Body of pancreas (tissue), 4 donors: Measurements from ENCODE around the gene TMEM131L. TPM values are rescaled to one million over a fixed set of nuclear protein-coding genes. Genes with fewer than 3 reads are reported as not detected.

Experiments
- ATAC-seq: fragments of 150-250 bp; one replicate; pipeline ENCODE4 v1.9.1; 2016
- DNase-seq, 4 donors: peaks; one replicate each; pipeline ENCODE4 v3.0.0-alpha.2; 2019
- H3K27ac ChIP-seq, 4 donors: fragments of 200-600 bp; sonication (generic); 1 replicate in 3 of 4; 2 replicates in 1 of 4; pipeline versions ENCODE4 v1.5.1 to v1.6.1; 2016 to 2019; ENCODE audit warnings: mild to moderate bottlenecking in 1 of 4, mixed read lengths in 1 of 4, moderate library complexity in 1 of 4
- H3K27me3 ChIP-seq, 2 donors: fragments of 200-600 bp; sonication (generic); one replicate each; pipeline ENCODE4 v1.6.0; 2016; ENCODE audit warnings: mild to moderate bottlenecking in 1 of 2
- H3K36me3 ChIP-seq, 2 donors: fragments of 200-600 bp; sonication (generic); replicated peaks in 1 of 2; 2 replicates each; pipeline ENCODE4 v1.5.1; 2016; ENCODE audit warnings: low read depth in 2 of 2; ENCODE audit not compliant: insufficient read depth in 1 of 2
- H3K4me1 ChIP-seq: fragments of 200-600 bp; sonication (generic); one replicate; pipeline ENCODE4 v1.6.0; 2016
- H3K4me3 ChIP-seq, 2 donors: fragments of 200-600 bp; sonication (generic); 1 replicate in 1 of 2; 2 replicates in 1 of 2; pipeline ENCODE4 v1.5.1; 2016 to 2019
- H3K9me3 ChIP-seq, 3 donors: fragments of 200-600 bp; sonication (generic); 1 replicate in 2 of 3; 2 replicates in 1 of 3; pipeline ENCODE4 v1.5.1; 2016
- CTCF ChIP-seq, 7 experiments: fragments of 450-650 bp in 4 of 7; fragments of 200-600 bp in 3 of 7; sonication (generic) in 3 of 7; IDR thresholded peaks; one replicate each; pipeline ENCODE4 v1.5.1; 2016 to 2019; ENCODE audit warnings: antibody characterized with exemption in 7 of 7
- POLR2A ChIP-seq, 3 donors: fragments of 450-650 bp; IDR thresholded peaks; one replicate each; pipeline ENCODE4 v1.6.1; 2016; ENCODE audit warnings: antibody characterized with exemption in 3 of 3, mild to moderate bottlenecking in 2 of 3
- WGBS, 2 donors: methylation state at CpG; one replicate each; pipeline ENCODE4 v1.1.5; 2017; 5-methylcytosine and 5-hydroxymethylcytosine counted together
- intact Hi-C: fragments of 100-400 bp; cut with DNase I; formaldehyde crosslinking; loops from one replicate; pipeline ENCODE4 v1.15.1; 2023
- total RNA-seq, 2 donors: library from RNA; depleted of rRNA; stranded (reverse); fragments of >200 nt; gene quantifications; one replicate each; pipeline ENCODE4 v1.1.0, GENCODE V29; 2016

The TMEM131L gene
- total RNA-seq, 2 donors from 2014 or later: 47.1 to 63.6 TPM

GRCh38 chr4:153646978-153647377, 180.8 kb downstream of the TMEM131L start:
- Histone ChIP-seq H3K4me3 (no peak overlapping the region), H3K36me3 (no peaks in the 10 kb centered on the region), H3K27me3 (no peaks in the 10 kb centered on the region), H3K27ac (no peak overlapping the region), H3K9me3 (peaks cover 0 to 3% (median 0%) of the 10 kb centered on the region in 3 donors), H3K4me1 (no peaks in the 10 kb centered on the region)
- TF ChIP-seq POLR2A (IDR thresholded peaks at IDR 0.05) (no peak), CTCF (IDR thresholded peaks at IDR 0.05) (no peak)
- no peak for ATAC-seq
- no peak for DNase-seq
- 100% methylated on average over 1 of the region's 1 CpG for WGBS, 2 donors
- intact Hi-C loops: no loop called here

- WGBS, 2 donors: 45 to 47% methylated on average over 4 of the region's 4 CpGs
- no peak for DNase-seq
These were observed 181.8 kb downstream of the TMEM131L start for GRCh38 chr4:153647975-153648374.

GRCh38 chr4:153649572-153649991, 183.4 kb downstream of the TMEM131L start:
- no peak overlapping the region for H3K4me3 ChIP-seq
- 48 to 51% methylated on average over 6 of the region's 6 CpGs for WGBS, 2 donors
- intact Hi-C loops: no loop called here
- ATAC-seq (no peak), DNase-seq (no peak)
- TF ChIP-seq POLR2A (IDR thresholded peaks at IDR 0.05) (no peak), CTCF (IDR thresholded peaks at IDR 0.05) (no peak)
- H3K9me3 ChIP-seq: peaks cover 0 to 3% (median 0%) of the 10 kb centered on the region in 3 donors
- H3K36me3 ChIP-seq: no peaks in the 10 kb centered on the region
- H3K27me3 ChIP-seq: no peaks in the 10 kb centered on the region
- no peak overlapping the region for H3K27ac ChIP-seq
- H3K4me1 ChIP-seq: no peaks in the 10 kb centered on the region

More at GRCh38 chr4:153647975-153648374, 181.8 kb downstream of the TMEM131L start:
- intact Hi-C loops: no loop called here
- no peaks in the 10 kb centered on the region for H3K27me3 ChIP-seq
- no peak overlapping the region for H3K4me3 ChIP-seq
- peaks cover 0 to 3% (median 0%) of the 10 kb centered on the region in 3 donors for H3K9me3 ChIP-seq
- no peak for ATAC-seq
- no peak overlapping the region for H3K27ac ChIP-seq
- H3K36me3 ChIP-seq: no peaks in the 10 kb centered on the region
- no peak for TF ChIP-seq POLR2A (IDR thresholded peaks at IDR 0.05)
- no peak for TF ChIP-seq CTCF (IDR thresholded peaks at IDR 0.05)
- no peaks in the 10 kb centered on the region for H3K4me1 ChIP-seq

GRCh38 chr4:153651116-153651515, 185.0 kb downstream of the TMEM131L start:
- intact Hi-C loops: no loop called here
- DNase-seq: no peak
- Histone ChIP-seq H3K4me1 (no peaks in the 10 kb centered on the region), H3K36me3 (no peaks in the 10 kb centered on the region), H3K27ac (peak overlapping the region in 1 of 4 donors; percentile 57), H3K4me3 (no peak overlapping the region), H3K9me3 (no peaks in the 10 kb centered on the region), H3K27me3 (no peaks in the 10 kb centered on the region)
- no peak for TF ChIP-seq CTCF (IDR thresholded peaks at IDR 0.05)
- no peak for TF ChIP-seq POLR2A (IDR thresholded peaks at IDR 0.05)
- no peak for ATAC-seq
- 58 to 62% methylated on average over 3 of the region's 3 CpGs for WGBS, 2 donors

GRCh38 chr4:153651587-153651986, 185.4 kb downstream of the TMEM131L start:
- DNase-seq (peak in 2 of 4 donors; percentile 20 to 77), ATAC-seq (no peak)
- TF ChIP-seq CTCF (IDR thresholded peaks at IDR 0.05): no peak
- TF ChIP-seq POLR2A (IDR thresholded peaks at IDR 0.05): peak in 1 of 3 donors; percentile 48
- WGBS, 2 donors: 35 to 74% methylated on average over 5 of the region's 5 CpGs
- intact Hi-C loops: no loop called here
- Histone ChIP-seq H3K27ac (peak overlapping the region in 2 of 4 donors; percentile 18 to 74), H3K27me3 (no peaks in the 10 kb centered on the region), H3K4me3 (no peak overlapping the region), H3K9me3 (no peaks in the 10 kb centered on the region), H3K4me1 (no peaks in the 10 kb centered on the region), H3K36me3 (no peaks in the 10 kb centered on the region)
